DND-41 (cell line): ENCODE results near the gene FLVCR1.
"Not testable (repeated sequence)": the region's sequence is repeated elsewhere in the genome, so short reads cannot be mapped to it uniquely, and the experiment has no call there.

Experiments used
- EZH2 ChIP-seq: IDR thresholded peaks from 3 replicates; pipeline ENCODE4 v1.6.1; 2012; ENCODE audit warnings: borderline replicate concordance, low read depth, mild to moderate bottlenecking, moderate library complexity, low read length, inconsistent platforms; ENCODE audit not compliant: severe bottlenecking
- TF ChIP-seq, protein P1 (sequence below): IDR thresholded peaks from 2 replicates; pipeline ENCODE4 v1.5.1; 2012; ENCODE audit warnings: borderline replicate concordance, low read length, moderate library complexity, mild to moderate bottlenecking; ENCODE audit not compliant: poor library complexity, severe bottlenecking; ENCODE audit errors: extremely low read depth

DNA sequence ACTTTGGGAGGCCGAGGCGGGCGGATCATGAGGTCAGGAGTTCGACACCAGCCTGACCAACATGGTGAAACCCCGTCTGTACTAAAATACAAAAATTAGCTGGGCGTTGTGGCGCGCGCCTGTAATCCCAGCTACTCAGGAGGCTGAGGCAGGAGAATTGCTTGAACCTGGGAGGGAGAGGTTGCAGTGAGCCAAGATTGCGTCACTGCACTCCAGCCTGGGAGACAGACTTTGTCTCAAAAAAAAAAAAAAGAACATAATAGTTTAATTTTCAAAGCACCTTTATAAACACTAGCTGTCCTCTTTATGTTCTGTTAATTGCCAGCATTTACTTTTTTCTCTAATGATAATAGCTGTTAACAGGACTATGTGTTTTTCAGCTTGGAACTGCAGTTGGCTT lies 5.3 kb downstream of the FLVCR1 start:
- TF ChIP-seq EZH2, result not testable (repeated sequence)
- TF ChIP-seq, protein P1, sequence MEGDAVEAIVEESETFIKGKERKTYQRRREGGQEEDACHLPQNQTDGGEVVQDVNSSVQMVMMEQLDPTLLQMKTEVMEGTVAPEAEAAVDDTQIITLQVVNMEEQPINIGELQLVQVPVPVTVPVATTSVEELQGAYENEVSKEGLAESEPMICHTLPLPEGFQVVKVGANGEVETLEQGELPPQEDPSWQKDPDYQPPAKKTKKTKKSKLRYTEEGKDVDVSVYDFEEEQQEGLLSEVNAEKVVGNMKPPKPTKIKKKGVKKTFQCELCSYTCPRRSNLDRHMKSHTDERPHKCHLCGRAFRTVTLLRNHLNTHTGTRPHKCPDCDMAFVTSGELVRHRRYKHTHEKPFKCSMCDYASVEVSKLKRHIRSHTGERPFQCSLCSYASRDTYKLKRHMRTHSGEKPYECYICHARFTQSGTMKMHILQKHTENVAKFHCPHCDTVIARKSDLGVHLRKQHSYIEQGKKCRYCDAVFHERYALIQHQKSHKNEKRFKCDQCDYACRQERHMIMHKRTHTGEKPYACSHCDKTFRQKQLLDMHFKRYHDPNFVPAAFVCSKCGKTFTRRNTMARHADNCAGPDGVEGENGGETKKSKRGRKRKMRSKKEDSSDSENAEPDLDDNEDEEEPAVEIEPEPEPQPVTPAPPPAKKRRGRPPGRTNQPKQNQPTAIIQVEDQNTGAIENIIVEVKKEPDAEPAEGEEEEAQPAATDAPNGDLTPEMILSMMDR, result not testable (repeated sequence)
